HG02870 (cell line): Measurements from ENCODE around the gene SKIL.

Source experiments
- ATAC-seq: cut with Tn5 transposase; IDR thresholded peaks from one replicate; pipeline ENCODE4 v1.9.1; 2021; ENCODE audit warnings: mild to moderate bottlenecking, moderate library complexity; ENCODE audit not compliant: unreplicated experiment

Gene SKIL

GRCh38 chr3:170436697-170437096 is 79.2 kb downstream of the SKIL start:
- ATAC-seq: no peak

GRCh38 chr3:170437176-170437575 is 79.7 kb downstream of the SKIL start:
- ATAC-seq: no peak

GRCh38 chr3:170437696-170438407 is 80.3 kb downstream of the SKIL start:
- ATAC-seq: no peak

GRCh38 chr3:170438836-170439235 is 81.3 kb downstream of the SKIL start:
- ATAC-seq: no peak

GRCh38 chr3:170440344-170440743 is 82.8 kb downstream of the SKIL start:
- ATAC-seq: no peak

- ATAC-seq: no peak
Observed at GRCh38 chr3:170441412-170441811, 83.9 kb downstream of the SKIL start.

- ATAC-seq: no peak
Observed at GRCh38 chr3:170442947-170443346, 85.4 kb downstream of the SKIL start.

GRCh38 chr3:170443457-170443856 is 85.9 kb downstream of the SKIL start:
- ATAC-seq: no peak
